RKO (cell line): ENCODE results near the gene MBD3L3.
"Not testable (repeated sequence)": the region's sequence is repeated elsewhere in the genome, so short reads cannot be mapped to it uniquely, and the experiment has no call there.

Experiments used
- DNase-seq: peaks from one replicate; pipeline ENCODE4 v3.0.0-alpha.2; 2016; ENCODE audit warnings: low spot score

Gene MBD3L3

GRCh38 chr19:7058576-7058975 is at the start of gene MBD3L3:
Gene MBD3L3 (minus strand): TSS chr19:7058676. CDS start chr19:7058605, 71 bp downstream.
- DNase-seq: not testable (repeated sequence)

GRCh38 chr19:7106711-7107657 is 48.5 kb upstream of the MBD3L3 start:
- no peak for DNase-seq

- DNase-seq: no peak
These were observed 46.4 kb upstream of the MBD3L3 start for GRCh38 chr19:7104747-7105447.

- no peak for DNase-seq
These were observed 43.2 kb upstream of the MBD3L3 start for GRCh38 chr19:7101498-7102253.

- DNase-seq: no peak
These were observed 41.1 kb upstream of the MBD3L3 start for GRCh38 chr19:7099597-7099921.

- DNase-seq: peak; percentile 89
These were observed 40.5 kb upstream of the MBD3L3 start for GRCh38 chr19:7098701-7099596.

GRCh38 chr19:7098096-7098495 is 39.6 kb upstream of the MBD3L3 start:
- no peak for DNase-seq

- DNase-seq: no peak
These were observed 30.5 kb upstream of the MBD3L3 start for GRCh38 chr19:7088999-7089398.

- no peak for DNase-seq
These were observed 24.8 kb upstream of the MBD3L3 start for GRCh38 chr19:7083076-7083956.

GRCh38 chr19:7078008-7078407 is 19.5 kb upstream of the MBD3L3 start:
- DNase-seq: peak; percentile 28

GRCh38 chr19:7076151-7076550 is 17.7 kb upstream of the MBD3L3 start:
- DNase-seq: no peak

- DNase-seq: no peak
These were observed 16.3 kb upstream of the MBD3L3 start for GRCh38 chr19:7074705-7075282.

GRCh38 chr19:7072541-7072940 is 14.1 kb upstream of the MBD3L3 start:
- no peak for DNase-seq

GRCh38 chr19:7069904-7070226 is 11.4 kb upstream of the MBD3L3 start:
- peak; percentile 52 for DNase-seq

- peak; percentile 95 for DNase-seq
These were observed 10.8 kb upstream of the MBD3L3 start, which contains the start of gene ZNF557 for GRCh38 chr19:7069042-7069903. Gene ZNF557 (plus strand): TSS chr19:7069703. CDS start chr19:7075075, 5,372 bp downstream.

- DNase-seq: no peak
These were observed 10.1 kb upstream of the MBD3L3 start for GRCh38 chr19:7068599-7068998.

GRCh38 chr19:7067716-7068115 is 9.2 kb upstream of the MBD3L3 start:
- DNase-seq: no peak

GRCh38 chr19:7067122-7067521 is 8.6 kb upstream of the MBD3L3 start:
- peak; percentile 37 for DNase-seq

- no peak for DNase-seq
These were observed 5.4 kb upstream of the MBD3L3 start for GRCh38 chr19:7063764-7064418.
